Sigmoid colon (tissue), 7 donors: ENCODE results near the gene MIB1. TPM values are rescaled to one million over a fixed set of nuclear protein-coding genes. Genes with fewer than 3 reads are reported as not detected.
A peak's percentile ranks its signal among the peaks of the same experiment; 100 is the strongest.

Experiments
- DNase-seq: peaks from one replicate; pipeline ENCODE4 v3.0.0-alpha.2; 2019
- H3K27ac ChIP-seq, 4 donors: fragments of 200-600 bp; sonication (generic); one replicate each; pipeline ENCODE4 v1.5.1; 2016 to 2019; ENCODE audit warnings: mild to moderate bottlenecking in 1 of 4
- H3K27me3 ChIP-seq, 3 donors: fragments of 200-600 bp; sonication (generic); one replicate each; pipeline ENCODE4 v1.5.1; 2019; ENCODE audit warnings: mild to moderate bottlenecking in 1 of 3
- H3K36me3 ChIP-seq, 4 donors: fragments of 200-600 bp; sonication (generic); one replicate each; pipeline ENCODE4 v1.5.1; 2016 to 2019
- H3K4me1 ChIP-seq, 4 donors: fragments of 200-600 bp; sonication (generic); one replicate each; pipeline ENCODE4 v1.5.1; 2017 to 2019
- H3K4me3 ChIP-seq, 4 donors: fragments of 200-600 bp; sonication (generic); one replicate each; pipeline ENCODE4 v1.5.1; 2017 to 2019; ENCODE audit warnings: mild to moderate bottlenecking in 2 of 4, moderate library complexity in 1 of 4
- H3K9me3 ChIP-seq, 4 donors: fragments of 200-600 bp in 3 of 4; sonication (generic) in 3 of 4; one replicate each; pipeline versions ENCODE4 v1.5.1 to v1.6.1; 2013 to 2019
- EP300 ChIP-seq, 4 donors: sonication (generic); formaldehyde crosslinking; IDR thresholded peaks; one replicate each; pipeline ENCODE4 v1.6.1; 2017; ENCODE audit warnings: antibody characterized with exemption in 4 of 4
- POLR2A ChIP-seq, 2 donors: fragments of 450-650 bp; IDR thresholded peaks; one replicate each; pipeline ENCODE4 v1.6.1; 2016; ENCODE audit warnings: antibody characterized with exemption in 2 of 2, mild to moderate bottlenecking in 2 of 2, moderate library complexity in 2 of 2
- POLR2AphosphoS5 ChIP-seq, 4 donors: sonication (generic); formaldehyde crosslinking; IDR thresholded peaks; one replicate each; pipeline ENCODE4 v1.6.1; 2017; ENCODE audit warnings: antibody characterized with exemption in 4 of 4
- WGBS, 2 donors: extraction: QIAGEN DNeasy Blood & Tissue Kit; methylation state at CpG; one replicate each; pipeline ENCODE4 v1.1.7; 2013; 5-methylcytosine and 5-hydroxymethylcytosine counted together
- intact Hi-C: fragments of 100-400 bp; cut with DNase I; formaldehyde crosslinking; loops from one replicate; pipeline ENCODE4 v1.15.1; 2023
- polyA plus RNA-seq, 3 donors: library from polyadenylated mRNA; stranded (reverse); fragments of 200-250 nt; gene quantifications; one replicate each; pipeline ENCODE4 v1.2.3, GENCODE V29; 2013
- total RNA-seq, 4 donors: library from RNA; depleted of rRNA; stranded (reverse); fragments of >200 nt; gene quantifications; one replicate each; pipeline ENCODE4 v1.1.0, GENCODE V29; 2016
- TF ChIP-seq, protein P1 (sequence below), 4 experiments: fragments of 450-650 bp in 3 of 4; fragments of 200-600 bp in 1 of 4; IDR thresholded peaks; one replicate each; pipeline ENCODE4 v1.5.1; 2016 to 2019; ENCODE audit warnings: antibody characterized with exemption in 4 of 4, mild to moderate bottlenecking in 3 of 4, moderate library complexity in 2 of 4
- donor health status: healthy with polysubstance abuse.
- donor health status: Bipolar disorder and iron deficiency.
- donor health status: healthy.

Gene MIB1
- total and polyA plus RNA-seq, 7 donors, result 4.2 to 45.7 (median 31.9) TPM

DNA sequence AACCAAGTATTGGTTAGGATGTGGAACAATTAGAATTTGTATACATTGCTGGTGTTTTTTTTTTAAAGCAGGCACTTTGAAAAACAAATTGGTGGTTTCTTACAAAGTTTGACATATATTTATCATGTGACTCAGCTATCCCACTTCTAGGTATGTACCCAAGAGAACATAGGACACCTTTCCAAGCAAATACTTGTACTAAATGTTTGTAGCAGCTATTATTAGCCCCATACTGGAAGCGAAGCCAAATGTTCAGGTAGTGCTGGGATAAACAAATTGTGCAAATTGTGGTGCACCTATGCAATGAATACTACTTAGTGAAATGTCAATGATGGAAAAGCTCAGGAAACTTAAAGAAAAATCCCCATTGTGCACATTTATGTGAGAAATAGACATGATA, 101.0 kb downstream of the MIB1 start:
- Histone ChIP-seq H3K4me3 (no peak overlapping the region), H3K4me1 (no peaks in the 10 kb centered on the region), H3K27ac (no peak overlapping the region), H3K27me3 (no peaks in the 10 kb centered on the region), H3K36me3 (peaks cover 0 to 53% (median 18%) of the 10 kb centered on the region in 4 donors), H3K9me3 (no peaks in the 10 kb centered on the region)
- intact Hi-C loops, result no loop called here
- DNase-seq, result no peak
- WGBS, 2 donors, result 95 to 96% methylated on average over 1 of the region's 1 CpG
- TF ChIP-seq, protein P1, sequence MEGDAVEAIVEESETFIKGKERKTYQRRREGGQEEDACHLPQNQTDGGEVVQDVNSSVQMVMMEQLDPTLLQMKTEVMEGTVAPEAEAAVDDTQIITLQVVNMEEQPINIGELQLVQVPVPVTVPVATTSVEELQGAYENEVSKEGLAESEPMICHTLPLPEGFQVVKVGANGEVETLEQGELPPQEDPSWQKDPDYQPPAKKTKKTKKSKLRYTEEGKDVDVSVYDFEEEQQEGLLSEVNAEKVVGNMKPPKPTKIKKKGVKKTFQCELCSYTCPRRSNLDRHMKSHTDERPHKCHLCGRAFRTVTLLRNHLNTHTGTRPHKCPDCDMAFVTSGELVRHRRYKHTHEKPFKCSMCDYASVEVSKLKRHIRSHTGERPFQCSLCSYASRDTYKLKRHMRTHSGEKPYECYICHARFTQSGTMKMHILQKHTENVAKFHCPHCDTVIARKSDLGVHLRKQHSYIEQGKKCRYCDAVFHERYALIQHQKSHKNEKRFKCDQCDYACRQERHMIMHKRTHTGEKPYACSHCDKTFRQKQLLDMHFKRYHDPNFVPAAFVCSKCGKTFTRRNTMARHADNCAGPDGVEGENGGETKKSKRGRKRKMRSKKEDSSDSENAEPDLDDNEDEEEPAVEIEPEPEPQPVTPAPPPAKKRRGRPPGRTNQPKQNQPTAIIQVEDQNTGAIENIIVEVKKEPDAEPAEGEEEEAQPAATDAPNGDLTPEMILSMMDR (IDR thresholded peaks at IDR 0.05), result no peak
- TF ChIP-seq POLR2AphosphoS5 (IDR thresholded peaks at IDR 0.05) (no peak), POLR2A (IDR thresholded peaks at IDR 0.05) (no peak), EP300 (IDR thresholded peaks at IDR 0.05) (no peak)

DNA sequence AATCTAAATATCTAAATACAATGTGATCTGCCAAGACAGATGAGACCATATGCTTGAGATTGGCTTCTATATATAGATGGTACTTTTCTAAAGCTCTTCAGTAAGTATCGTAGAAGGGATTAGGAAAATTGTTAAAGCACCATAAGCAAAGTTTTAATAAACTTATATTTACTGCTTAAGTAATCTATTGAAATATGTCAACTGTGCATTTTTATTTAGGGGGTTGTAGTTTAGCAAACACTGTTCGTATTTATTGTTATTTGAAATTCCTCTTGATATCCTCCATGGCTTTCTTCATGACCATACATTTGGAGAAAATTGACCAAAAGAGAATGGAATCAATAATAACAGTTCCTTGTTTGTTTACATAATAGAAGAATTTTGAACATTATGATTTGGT, 102.7 kb downstream of the MIB1 start:
- H3K36me3 ChIP-seq, result peaks cover 0 to 66% (median 19%) of the 10 kb centered on the region in 4 donors
- H3K9me3 ChIP-seq, result no peaks in the 10 kb centered on the region
- H3K4me1 ChIP-seq, result no peaks in the 10 kb centered on the region
- TF ChIP-seq EP300 (IDR thresholded peaks at IDR 0.05), result no peak
- TF ChIP-seq POLR2A (IDR thresholded peaks at IDR 0.05), result no peak
- 88 to 93% methylated on average over 2 of the region's 2 CpGs for WGBS, 2 donors
- intact Hi-C loops, result no loop called here
- no peak for DNase-seq
- H3K27ac ChIP-seq, result no peak overlapping the region
- H3K4me3 ChIP-seq, result no peak overlapping the region
- no peaks in the 10 kb centered on the region for H3K27me3 ChIP-seq

DNA sequence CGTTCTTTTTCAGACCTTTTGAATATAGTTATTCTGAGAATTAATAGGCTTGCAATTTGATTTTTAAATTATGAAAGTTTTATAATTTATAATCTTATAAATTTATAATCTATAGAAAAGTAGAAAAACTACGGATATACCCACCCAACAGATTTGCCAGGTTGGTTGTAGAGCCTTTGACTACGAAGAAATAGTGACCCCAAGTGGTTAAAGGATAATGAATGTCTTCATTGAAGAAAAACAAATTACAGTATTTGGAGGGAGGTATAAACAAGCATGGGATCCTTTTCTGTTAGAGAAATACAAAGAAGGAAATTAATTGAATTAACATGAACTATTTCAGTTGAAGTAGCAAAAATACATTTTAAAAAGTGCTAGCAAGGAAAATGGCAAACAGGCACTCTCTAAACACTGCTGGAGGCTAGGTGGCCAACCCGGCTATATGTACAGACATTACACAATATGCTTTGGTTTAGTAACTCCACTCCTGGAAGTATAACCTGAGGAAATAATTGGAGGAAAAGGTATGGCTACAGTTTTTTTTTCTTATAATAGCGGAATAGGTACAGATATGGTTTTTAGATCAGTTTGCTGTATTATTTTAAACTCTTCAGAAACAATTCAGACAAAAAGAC, 110.9 kb downstream of the MIB1 start:
- H3K9me3 ChIP-seq, result no peaks in the 10 kb centered on the region
- intact Hi-C loops, result loop anchor here (5.0 kb wide), 1 partner anchor 149 kb away; the partner anchor contains the start of gene ABHD3
- TF ChIP-seq EP300 (IDR thresholded peaks at IDR 0.05) (no peak), POLR2A (IDR thresholded peaks at IDR 0.05) (no peak), POLR2AphosphoS5 (IDR thresholded peaks at IDR 0.05) (no peak)
- TF ChIP-seq, protein P1 (IDR thresholded peaks at IDR 0.05), result peak in 2 of 4 experiments; percentile 8 to 38
- DNase-seq, result no peak
- WGBS, 2 donors, result 77 to 83% methylated on average over 5 of the region's 5 CpGs
- peaks cover 0 to 5% (median 0%) of the 10 kb centered on the region in 4 donors for H3K4me1 ChIP-seq
- no peaks in the 10 kb centered on the region for H3K27me3 ChIP-seq
- peak overlapping the region in 2 of 4 donors; percentile 3 to 17 for H3K4me3 ChIP-seq
- no peak overlapping the region for H3K27ac ChIP-seq
- peaks cover 0 to 29% (median 4%) of the 10 kb centered on the region in 4 donors for H3K36me3 ChIP-seq

DNA sequence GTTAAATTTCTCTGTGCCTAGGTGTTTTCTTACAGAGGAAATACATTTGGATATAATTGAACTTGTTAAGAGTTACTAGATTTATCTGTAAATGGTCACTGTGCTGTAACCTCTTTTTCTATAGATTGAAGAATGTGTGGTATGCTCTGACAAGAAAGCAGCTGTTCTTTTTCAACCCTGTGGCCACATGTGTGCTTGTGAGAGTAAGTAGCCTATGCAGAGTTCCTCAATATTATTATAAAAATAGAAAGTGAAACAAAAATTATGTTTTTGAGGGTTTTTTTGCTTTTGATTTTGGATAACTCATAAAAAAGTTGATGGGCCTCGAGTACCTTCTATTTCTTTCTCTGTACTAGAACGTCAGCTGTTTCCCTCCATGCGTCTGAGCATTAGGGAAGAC, 112.4 kb downstream of the MIB1 start:
- intact Hi-C loops, result loop anchor here (5.0 kb wide), 1 partner anchor 151 kb away; the partner anchor contains the start of gene ABHD3
- no peaks in the 10 kb centered on the region for H3K27me3 ChIP-seq
- WGBS, 2 donors, result 45 to 70% methylated on average over 3 of the region's 3 CpGs
- no peak for DNase-seq
- H3K4me1 ChIP-seq, result peaks cover 0 to 5% (median 0%) of the 10 kb centered on the region in 4 donors
- no peak overlapping the region for H3K4me3 ChIP-seq
- no peak overlapping the region for H3K27ac ChIP-seq
- no peak for TF ChIP-seq EP300 (IDR thresholded peaks at IDR 0.05)
- TF ChIP-seq, protein P1 (IDR thresholded peaks at IDR 0.05), result no peak
- no peak for TF ChIP-seq POLR2A (IDR thresholded peaks at IDR 0.05)
- no peak for TF ChIP-seq POLR2AphosphoS5 (IDR thresholded peaks at IDR 0.05)
- H3K36me3 ChIP-seq, result peaks cover 0 to 31% (median 4%) of the 10 kb centered on the region in 4 donors
- H3K9me3 ChIP-seq, result no peaks in the 10 kb centered on the region

DNA sequence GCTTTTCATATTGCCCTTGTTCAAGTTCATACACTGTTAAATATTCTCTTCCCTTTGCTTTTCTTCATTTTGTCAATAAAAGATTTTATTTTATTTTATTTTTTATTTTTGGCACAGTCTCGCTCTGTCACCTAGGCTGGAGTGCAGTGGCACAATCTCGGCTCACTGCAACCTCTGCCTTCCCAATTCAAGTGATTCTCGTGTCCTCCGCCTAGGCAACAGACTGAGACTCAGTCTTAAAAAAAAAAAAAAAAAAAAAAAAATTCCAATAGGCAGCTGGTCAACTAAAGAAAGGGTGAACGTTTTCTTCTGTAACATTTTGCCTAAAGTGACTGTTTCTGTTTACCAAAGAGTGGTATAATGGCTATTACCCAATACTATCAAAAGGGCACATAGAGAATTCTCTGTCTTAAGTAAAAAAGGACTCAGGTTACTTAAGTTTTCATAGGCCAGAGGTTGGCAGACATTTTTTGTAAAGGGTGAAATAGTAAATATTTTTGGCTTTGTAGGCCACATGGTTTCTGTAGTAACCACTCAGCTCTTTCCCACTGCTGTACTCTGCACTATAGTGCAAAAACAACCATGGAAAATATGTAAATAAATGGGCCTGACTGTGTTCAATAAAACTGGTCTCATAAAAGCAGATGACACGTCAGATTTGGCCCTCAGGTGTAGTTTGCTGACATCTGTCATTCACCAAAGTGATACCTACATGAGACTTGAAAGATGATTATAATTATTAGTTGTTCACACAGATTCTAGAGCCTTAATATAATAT, 113.4 kb downstream of the MIB1 start:
- 65 to 80% methylated on average over 6 of the region's 6 CpGs for WGBS, 2 donors
- DNase-seq, result no peak
- H3K4me3 ChIP-seq, result no peak overlapping the region
- intact Hi-C loops, result loop anchor here (5.0 kb wide), 1 partner anchor 152 kb away; the partner anchor contains the start of gene ABHD3
- peaks cover 0 to 34% (median 7%) of the 10 kb centered on the region in 4 donors for H3K36me3 ChIP-seq
- no peaks in the 10 kb centered on the region for H3K27me3 ChIP-seq
- no peaks in the 10 kb centered on the region for H3K9me3 ChIP-seq
- TF ChIP-seq EP300 (IDR thresholded peaks at IDR 0.05) (no peak), POLR2A (IDR thresholded peaks at IDR 0.05) (no peak), POLR2AphosphoS5 (IDR thresholded peaks at IDR 0.05) (no peak)
- TF ChIP-seq, protein P1 (IDR thresholded peaks at IDR 0.05), result no peak
- no peak overlapping the region for H3K27ac ChIP-seq
- peaks cover 0 to 5% (median 0%) of the 10 kb centered on the region in 4 donors for H3K4me1 ChIP-seq
